ENCODE results near the gene LYAR.

The LYAR gene

DNA sequence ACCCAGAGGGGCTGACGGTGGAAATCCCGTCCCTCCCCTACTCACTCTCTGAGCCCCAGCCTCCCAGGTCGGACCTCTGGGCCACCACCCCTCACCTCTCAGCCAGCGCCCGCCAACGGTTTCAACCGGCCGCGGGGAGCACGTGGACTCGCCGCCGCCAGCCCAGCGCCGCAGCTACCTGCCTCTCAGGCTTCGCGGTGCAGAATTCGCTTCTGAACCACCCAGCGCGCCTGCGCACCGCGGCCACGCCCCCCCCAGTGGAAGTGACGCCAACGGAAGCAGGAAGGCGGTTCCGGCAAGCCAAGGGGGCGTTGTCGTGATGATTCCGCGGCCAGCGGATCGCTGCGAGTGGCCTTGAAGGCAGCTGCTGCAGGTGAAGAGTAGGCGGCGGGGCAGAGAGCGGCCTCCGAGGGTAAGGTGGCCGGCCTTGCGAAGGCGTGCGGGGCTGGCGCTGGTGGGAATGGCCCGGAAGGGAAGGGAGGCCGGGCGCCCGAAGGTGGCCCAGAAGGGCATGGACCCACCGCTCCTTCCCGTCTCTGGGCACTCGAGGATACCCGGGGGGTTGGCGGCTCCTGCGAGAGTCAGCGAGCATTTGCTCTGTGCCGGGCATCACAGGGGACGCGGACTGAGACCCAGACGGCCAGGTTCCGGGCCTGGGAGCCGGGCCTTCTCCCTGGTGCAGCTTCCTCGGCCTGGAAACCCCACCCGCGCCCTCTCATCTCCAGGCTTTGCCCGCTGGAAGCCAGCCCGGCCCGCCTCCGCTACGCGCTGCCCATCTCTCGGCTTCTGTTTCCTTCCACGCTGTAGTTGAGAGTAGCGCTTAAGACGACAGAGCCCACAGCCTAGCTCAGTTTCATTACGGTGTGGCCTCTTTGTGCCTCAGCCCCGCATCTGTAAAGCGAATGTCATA is at the start of gene LYAR, which contains the start of gene ZBTB49:
Gene LYAR, minus strand, starts transcription at position 214 of the 910 bp plus-strand sequence. CDS start 6,412 bp downstream, outside the sequence.
Gene ZBTB49, plus strand, starts transcription at position 311 of the 910 bp plus-strand sequence. CDS start 9,695 bp downstream, outside the sequence.
- Mint-ChIP-seq H3K27ac (peak within 1 kb of the TSS; percentile 89), H3K27me3 (ENCODE audit: low read depth, poor library complexity) (peaks cover 4% of the 10 kb centered on the region), H3K36me3 (ENCODE audit: low read depth) (peaks cover 25% of the 10 kb centered on the region), H3K4me3 (peak within 1 kb of the TSS; percentile 96), H3K9me3 (peaks cover 8% of the 10 kb centered on the region), H3K4me1 (peaks cover 29% of the 10 kb centered on the region)
- peak; percentile 99 for DNase-seq
- TF ChIP-seq, protein P1, sequence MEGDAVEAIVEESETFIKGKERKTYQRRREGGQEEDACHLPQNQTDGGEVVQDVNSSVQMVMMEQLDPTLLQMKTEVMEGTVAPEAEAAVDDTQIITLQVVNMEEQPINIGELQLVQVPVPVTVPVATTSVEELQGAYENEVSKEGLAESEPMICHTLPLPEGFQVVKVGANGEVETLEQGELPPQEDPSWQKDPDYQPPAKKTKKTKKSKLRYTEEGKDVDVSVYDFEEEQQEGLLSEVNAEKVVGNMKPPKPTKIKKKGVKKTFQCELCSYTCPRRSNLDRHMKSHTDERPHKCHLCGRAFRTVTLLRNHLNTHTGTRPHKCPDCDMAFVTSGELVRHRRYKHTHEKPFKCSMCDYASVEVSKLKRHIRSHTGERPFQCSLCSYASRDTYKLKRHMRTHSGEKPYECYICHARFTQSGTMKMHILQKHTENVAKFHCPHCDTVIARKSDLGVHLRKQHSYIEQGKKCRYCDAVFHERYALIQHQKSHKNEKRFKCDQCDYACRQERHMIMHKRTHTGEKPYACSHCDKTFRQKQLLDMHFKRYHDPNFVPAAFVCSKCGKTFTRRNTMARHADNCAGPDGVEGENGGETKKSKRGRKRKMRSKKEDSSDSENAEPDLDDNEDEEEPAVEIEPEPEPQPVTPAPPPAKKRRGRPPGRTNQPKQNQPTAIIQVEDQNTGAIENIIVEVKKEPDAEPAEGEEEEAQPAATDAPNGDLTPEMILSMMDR (IDR thresholded peaks at IDR 0.05): no peak

GRCh38 chr4:4339504-4340085 is 49.6 kb upstream of the LYAR start:
- Mint-ChIP-seq H3K27ac (no peak overlapping the region), H3K9me3 (no peaks in the 10 kb centered on the region), H3K4me1 (peaks cover 5% of the 10 kb centered on the region), H3K27me3 (ENCODE audit: low read depth, poor library complexity) (peaks cover 6% of the 10 kb centered on the region), H3K36me3 (ENCODE audit: low read depth) (no peaks in the 10 kb centered on the region), H3K4me3 (no peak overlapping the region)
- TF ChIP-seq, protein P1 (IDR thresholded peaks at IDR 0.05): no peak
- DNase-seq: no peak

- DNase-seq: no peak
- peaks cover 5% of the 10 kb centered on the region for H3K4me1 Mint-ChIP-seq
- H3K9me3 Mint-ChIP-seq: no peaks in the 10 kb centered on the region
- H3K27ac Mint-ChIP-seq: peak overlapping the region; percentile 54
- no peak overlapping the region for H3K4me3 Mint-ChIP-seq
- H3K36me3 Mint-ChIP-seq (ENCODE audit: low read depth): no peaks in the 10 kb centered on the region
- peaks cover 13% of the 10 kb centered on the region for H3K27me3 Mint-ChIP-seq (ENCODE audit: low read depth, poor library complexity)
- TF ChIP-seq, protein P1 (IDR thresholded peaks at IDR 0.05): no peak
Measured at GRCh38 chr4:4338210-4339001, 48.5 kb upstream of the LYAR start.

- peak; percentile 69 for DNase-seq
- peaks cover 21% of the 10 kb centered on the region for H3K27me3 Mint-ChIP-seq (ENCODE audit: low read depth, poor library complexity)
- no peak overlapping the region for H3K4me3 Mint-ChIP-seq
Measured at GRCh38 chr4:4334798-4335520, 45.0 kb upstream of the LYAR start.

DNA sequence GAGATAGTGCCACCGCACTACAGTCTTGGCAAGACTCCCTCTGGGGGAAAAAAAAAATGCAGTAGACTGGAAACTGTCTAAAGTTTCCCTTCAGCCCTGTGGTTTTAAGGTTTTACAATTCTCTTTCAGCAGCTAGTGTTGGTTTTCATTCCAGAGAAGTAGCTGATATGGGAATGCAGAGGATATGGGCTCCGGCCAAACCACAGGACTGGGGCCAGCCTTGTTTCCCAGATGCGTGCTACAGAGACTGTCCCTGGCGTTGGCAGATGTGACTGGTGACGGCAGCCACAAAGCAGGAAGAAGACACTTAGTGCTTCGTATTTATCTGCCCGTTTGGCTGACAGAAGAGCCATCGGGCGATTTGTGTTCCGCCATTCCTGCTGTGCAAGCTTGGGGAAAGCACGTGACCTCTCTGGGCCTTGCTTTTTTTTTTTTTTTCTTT is 43.3 kb upstream of the LYAR start:
- Mint-ChIP-seq H3K27ac (no peak overlapping the region), H3K4me1 (peaks cover 5% of the 10 kb centered on the region), H3K9me3 (no peaks in the 10 kb centered on the region), H3K27me3 (ENCODE audit: low read depth, poor library complexity) (peaks cover 21% of the 10 kb centered on the region), H3K36me3 (ENCODE audit: low read depth) (no peaks in the 10 kb centered on the region), H3K4me3 (no peak overlapping the region)
- TF ChIP-seq, protein P1 (IDR thresholded peaks at IDR 0.05): no peak
- DNase-seq: no peak

More at GRCh38 chr4:4334798-4335520, 45.0 kb upstream of the LYAR start:
- Mint-ChIP-seq H3K4me1 (peaks cover 5% of the 10 kb centered on the region), H3K36me3 (ENCODE audit: low read depth) (no peaks in the 10 kb centered on the region), H3K27ac (no peak overlapping the region), H3K9me3 (no peaks in the 10 kb centered on the region)
- TF ChIP-seq, protein P1 (IDR thresholded peaks at IDR 0.05): peak; percentile 76

All from nephron progenitor cell (in vitro differentiated cells).